ENCODE data around the gene TMUB2.
"Not testable (repeated sequence)": the region's sequence is repeated elsewhere in the genome, so short reads cannot be mapped to it uniquely, and the experiment has no call there.

TMUB2 gene

GRCh38 chr17:44186307-44187130 lies at the start of gene TMUB2:
Gene TMUB2 (plus strand): TSS chr17:44186972. CDS start chr17:44187709, 737 bp downstream.
- H3K27ac ChIP-seq (ENCODE audit: low read length): no peak within 1 kb of the TSS
- DNase-seq (ENCODE audit: low read depth, low spot score): peak; percentile 94
- H3K9me3 ChIP-seq (ENCODE audit: control insufficient read depth, insufficient read depth, low read length): no peaks in the 10 kb centered on the region
- peaks cover 19% of the 10 kb centered on the region for H3K36me3 ChIP-seq (ENCODE audit: control insufficient read depth, insufficient read depth, low read length)
- H3K4me3 ChIP-seq (ENCODE audit: low read length): peak within 1 kb of the TSS; percentile 97
- no CpG with 5 or more reads among the region's 50 CpGs for WGBS (ENCODE audit: insufficient coverage, insufficient read length)
- no peaks in the 10 kb centered on the region for H3K27me3 ChIP-seq (ENCODE audit: control insufficient read depth, insufficient read depth, low read length)
- H3K4me1 ChIP-seq (ENCODE audit: control insufficient read depth, insufficient read depth, low read length): no peaks in the 10 kb centered on the region

GRCh38 chr17:44137891-44138709 lies 48.7 kb upstream of the TMUB2 start:
- DNase-seq (ENCODE audit: low read depth, low spot score): no peak
- WGBS (ENCODE audit: insufficient coverage, insufficient read length): no CpG with 5 or more reads among the region's 20 CpGs

GRCh38 chr17:44143921-44144320 lies 42.9 kb upstream of the TMUB2 start:
- peaks cover 11% of the 10 kb centered on the region for H3K36me3 ChIP-seq (ENCODE audit: control insufficient read depth, insufficient read depth, low read length)
- DNase-seq (ENCODE audit: low read depth, low spot score); H3K9me3 ChIP-seq (ENCODE audit: control insufficient read depth, insufficient read depth, low read length); H3K4me3 ChIP-seq (ENCODE audit: low read length); H3K4me1 ChIP-seq (ENCODE audit: control insufficient read depth, insufficient read depth, low read length); H3K27me3 ChIP-seq (ENCODE audit: control insufficient read depth, insufficient read depth, low read length); H3K27ac ChIP-seq (ENCODE audit: low read length): not testable (repeated sequence)
- no CpG with 5 or more reads among the region's 8 CpGs for WGBS (ENCODE audit: insufficient coverage, insufficient read length)

More at GRCh38 chr17:44137891-44138709, 48.7 kb upstream of the TMUB2 start:
- Histone ChIP-seq H3K4me1 (ENCODE audit: control insufficient read depth, insufficient read depth, low read length) (peaks cover 5% of the 10 kb centered on the region; the same call in 1 of the 2 replicates), H3K4me3 (ENCODE audit: low read length) (no peak overlapping the region), H3K27me3 (ENCODE audit: control insufficient read depth, insufficient read depth, low read length) (no peaks in the 10 kb centered on the region), H3K27ac (ENCODE audit: low read length) (no peak overlapping the region), H3K36me3 (ENCODE audit: control insufficient read depth, insufficient read depth, low read length) (no peaks in the 10 kb centered on the region), H3K9me3 (ENCODE audit: control insufficient read depth, insufficient read depth, low read length) (no peaks in the 10 kb centered on the region)

- H3K36me3 ChIP-seq (ENCODE audit: control insufficient read depth, insufficient read depth, low read length): peaks cover 15% of the 10 kb centered on the region
- H3K4me1 ChIP-seq (ENCODE audit: control insufficient read depth, insufficient read depth, low read length): no peaks in the 10 kb centered on the region
- no peak for DNase-seq (ENCODE audit: low read depth, low spot score)
- no CpG with 5 or more reads among the region's 7 CpGs for WGBS (ENCODE audit: insufficient coverage, insufficient read length)
- no peaks in the 10 kb centered on the region for H3K27me3 ChIP-seq (ENCODE audit: control insufficient read depth, insufficient read depth, low read length)
- H3K4me3 ChIP-seq (ENCODE audit: low read length): no peak overlapping the region
- H3K27ac ChIP-seq (ENCODE audit: low read length): no peak overlapping the region
- no peaks in the 10 kb centered on the region for H3K9me3 ChIP-seq (ENCODE audit: control insufficient read depth, insufficient read depth, low read length)
Observed at GRCh38 chr17:44144966-44145739, 41.6 kb upstream of the TMUB2 start.

- Histone ChIP-seq H3K4me1 (ENCODE audit: control insufficient read depth, insufficient read depth, low read length) (no peaks in the 10 kb centered on the region), H3K36me3 (ENCODE audit: control insufficient read depth, insufficient read depth, low read length) (peaks cover 15% of the 10 kb centered on the region), H3K27ac (ENCODE audit: low read length) (no peak overlapping the region), H3K27me3 (ENCODE audit: control insufficient read depth, insufficient read depth, low read length) (no peaks in the 10 kb centered on the region), H3K9me3 (ENCODE audit: control insufficient read depth, insufficient read depth, low read length) (no peaks in the 10 kb centered on the region), H3K4me3 (ENCODE audit: low read length) (no peak overlapping the region)
- no peak for DNase-seq (ENCODE audit: low read depth, low spot score)
- WGBS (ENCODE audit: insufficient coverage, insufficient read length): no CpG with 5 or more reads among the region's 2 CpGs
Observed at GRCh38 chr17:44146375-44147346, 40.1 kb upstream of the TMUB2 start.

- Histone ChIP-seq H3K9me3 (ENCODE audit: control insufficient read depth, insufficient read depth, low read length) (no peaks in the 10 kb centered on the region), H3K4me3 (ENCODE audit: low read length) (no peak overlapping the region), H3K27ac (ENCODE audit: low read length) (no peak overlapping the region), H3K36me3 (ENCODE audit: control insufficient read depth, insufficient read depth, low read length) (peaks cover 19% of the 10 kb centered on the region), H3K27me3 (ENCODE audit: control insufficient read depth, insufficient read depth, low read length) (no peaks in the 10 kb centered on the region), H3K4me1 (ENCODE audit: control insufficient read depth, insufficient read depth, low read length) (no peaks in the 10 kb centered on the region)
- no peak for DNase-seq (ENCODE audit: low read depth, low spot score)
- no CpG with 5 or more reads among the region's 4 CpGs for WGBS (ENCODE audit: insufficient coverage, insufficient read length)
Observed at GRCh38 chr17:44147812-44148211, 39.0 kb upstream of the TMUB2 start.

GRCh38 chr17:44149066-44149465 lies 37.7 kb upstream of the TMUB2 start:
- not testable (repeated sequence) for H3K27me3 ChIP-seq (ENCODE audit: control insufficient read depth, insufficient read depth, low read length); H3K4me3 ChIP-seq (ENCODE audit: low read length); H3K27ac ChIP-seq (ENCODE audit: low read length); H3K9me3 ChIP-seq (ENCODE audit: control insufficient read depth, insufficient read depth, low read length); DNase-seq (ENCODE audit: low read depth, low spot score); H3K4me1 ChIP-seq (ENCODE audit: control insufficient read depth, insufficient read depth, low read length)
- no CpG with 5 or more reads among the region's 3 CpGs for WGBS (ENCODE audit: insufficient coverage, insufficient read length)
- peaks cover 20% of the 10 kb centered on the region for H3K36me3 ChIP-seq (ENCODE audit: control insufficient read depth, insufficient read depth, low read length)

- Histone ChIP-seq H3K4me1 (ENCODE audit: control insufficient read depth, insufficient read depth, low read length) (no peaks in the 10 kb centered on the region), H3K27me3 (ENCODE audit: control insufficient read depth, insufficient read depth, low read length) (no peaks in the 10 kb centered on the region), H3K4me3 (ENCODE audit: low read length) (no peak overlapping the region), H3K27ac (ENCODE audit: low read length) (no peak overlapping the region), H3K9me3 (ENCODE audit: control insufficient read depth, insufficient read depth, low read length) (no peaks in the 10 kb centered on the region), H3K36me3 (ENCODE audit: control insufficient read depth, insufficient read depth, low read length) (peaks cover 26% of the 10 kb centered on the region)
- DNase-seq (ENCODE audit: low read depth, low spot score): no peak
- WGBS (ENCODE audit: insufficient coverage, insufficient read length): no CpG with 5 or more reads among the region's 4 CpGs
Observed at GRCh38 chr17:44149750-44150329, 36.9 kb upstream of the TMUB2 start.

- Histone ChIP-seq H3K9me3 (ENCODE audit: control insufficient read depth, insufficient read depth, low read length) (no peaks in the 10 kb centered on the region), H3K4me1 (ENCODE audit: control insufficient read depth, insufficient read depth, low read length) (no peaks in the 10 kb centered on the region), H3K4me3 (ENCODE audit: low read length) (no peak overlapping the region), H3K27ac (ENCODE audit: low read length) (no peak overlapping the region), H3K36me3 (ENCODE audit: control insufficient read depth, insufficient read depth, low read length) (peaks cover 32% of the 10 kb centered on the region), H3K27me3 (ENCODE audit: control insufficient read depth, insufficient read depth, low read length) (no peaks in the 10 kb centered on the region)
- no CpG with 5 or more reads among the region's 4 CpGs for WGBS (ENCODE audit: insufficient coverage, insufficient read length)
- no peak for DNase-seq (ENCODE audit: low read depth, low spot score)
Observed at GRCh38 chr17:44152875-44153274, 33.9 kb upstream of the TMUB2 start.
